D721Med (cell line): ENCODE data around the gene RERG.

Source experiments
- DNase-seq: peaks from one replicate; pipeline ENCODE4 v3.0.0; 2011; ENCODE audit warnings: low spot score; ENCODE audit not compliant: insufficient read length
- FAIRE-seq: peaks from 2 replicates; lab custom pipeline; 2011; peaks lifted over from hg19 to GRCh38; lab: Jason Lieb, UNC
- TF ChIP-seq, protein P1 (sequence below): IDR thresholded peaks from 2 replicates; pipeline ENCODE4 v1.5.1; 2012; ENCODE audit warnings: mild to moderate bottlenecking, control low read depth; ENCODE audit not compliant: insufficient read depth; ENCODE audit errors: missing control alignments

The RERG gene, protein sequence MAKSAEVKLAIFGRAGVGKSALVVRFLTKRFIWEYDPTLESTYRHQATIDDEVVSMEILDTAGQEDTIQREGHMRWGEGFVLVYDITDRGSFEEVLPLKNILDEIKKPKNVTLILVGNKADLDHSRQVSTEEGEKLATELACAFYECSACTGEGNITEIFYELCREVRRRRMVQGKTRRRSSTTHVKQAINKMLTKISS

DNA sequence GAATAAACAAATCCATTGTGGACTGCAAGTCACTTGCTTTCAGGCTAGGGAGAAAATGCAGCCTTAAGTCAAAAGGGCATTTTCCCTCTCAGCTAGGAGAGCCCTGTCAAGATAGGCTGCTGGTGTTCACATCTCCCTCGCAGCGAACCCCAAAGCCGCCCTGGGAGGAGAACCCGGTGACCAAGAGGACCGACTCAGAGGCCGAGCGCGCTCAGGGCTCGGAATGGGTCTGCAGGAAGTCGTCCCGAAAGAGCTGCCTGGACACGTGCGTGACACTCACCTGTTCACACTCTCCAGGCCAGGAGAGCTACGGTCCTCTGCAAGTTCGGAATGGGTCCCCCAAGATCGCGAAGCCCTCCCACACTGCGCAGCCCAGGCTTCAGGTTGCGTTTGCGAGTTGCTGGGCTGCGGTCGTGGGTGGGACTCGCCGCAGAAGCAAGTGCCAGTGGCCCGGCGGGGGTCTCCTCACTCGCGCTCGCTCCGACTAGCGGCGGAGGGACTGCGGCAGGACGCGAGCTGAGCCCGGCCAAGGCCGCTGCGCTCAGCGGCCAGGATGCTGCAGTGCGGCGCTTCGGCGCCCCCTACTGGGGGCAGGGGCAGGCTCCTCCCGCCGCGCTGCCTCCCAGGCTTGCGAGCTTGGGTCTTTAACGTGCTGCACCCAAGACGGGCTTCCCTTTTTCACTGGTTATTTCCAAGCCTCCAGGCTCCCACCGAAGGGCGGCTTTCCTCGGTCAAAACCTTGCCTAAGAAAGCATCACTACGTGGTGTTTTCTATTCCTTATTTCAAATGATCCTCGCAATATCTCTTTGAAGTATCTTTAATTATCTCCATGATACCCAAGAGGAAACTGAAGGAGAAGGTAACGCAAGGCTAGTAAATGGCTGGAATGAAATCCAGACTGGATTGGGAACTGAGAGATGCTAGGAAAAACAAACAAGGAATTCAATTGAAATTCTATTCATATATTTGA lies at the start of gene RERG:
RERG (minus strand) TSS at position 503 of the 971 bp plus-strand sequence. CDS start 3,928 bp downstream, outside the sequence.
- TF ChIP-seq, protein P1, sequence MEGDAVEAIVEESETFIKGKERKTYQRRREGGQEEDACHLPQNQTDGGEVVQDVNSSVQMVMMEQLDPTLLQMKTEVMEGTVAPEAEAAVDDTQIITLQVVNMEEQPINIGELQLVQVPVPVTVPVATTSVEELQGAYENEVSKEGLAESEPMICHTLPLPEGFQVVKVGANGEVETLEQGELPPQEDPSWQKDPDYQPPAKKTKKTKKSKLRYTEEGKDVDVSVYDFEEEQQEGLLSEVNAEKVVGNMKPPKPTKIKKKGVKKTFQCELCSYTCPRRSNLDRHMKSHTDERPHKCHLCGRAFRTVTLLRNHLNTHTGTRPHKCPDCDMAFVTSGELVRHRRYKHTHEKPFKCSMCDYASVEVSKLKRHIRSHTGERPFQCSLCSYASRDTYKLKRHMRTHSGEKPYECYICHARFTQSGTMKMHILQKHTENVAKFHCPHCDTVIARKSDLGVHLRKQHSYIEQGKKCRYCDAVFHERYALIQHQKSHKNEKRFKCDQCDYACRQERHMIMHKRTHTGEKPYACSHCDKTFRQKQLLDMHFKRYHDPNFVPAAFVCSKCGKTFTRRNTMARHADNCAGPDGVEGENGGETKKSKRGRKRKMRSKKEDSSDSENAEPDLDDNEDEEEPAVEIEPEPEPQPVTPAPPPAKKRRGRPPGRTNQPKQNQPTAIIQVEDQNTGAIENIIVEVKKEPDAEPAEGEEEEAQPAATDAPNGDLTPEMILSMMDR, result peak; percentile 83
- DNase-seq, result peak; percentile 34
- no peak for FAIRE-seq

DNA sequence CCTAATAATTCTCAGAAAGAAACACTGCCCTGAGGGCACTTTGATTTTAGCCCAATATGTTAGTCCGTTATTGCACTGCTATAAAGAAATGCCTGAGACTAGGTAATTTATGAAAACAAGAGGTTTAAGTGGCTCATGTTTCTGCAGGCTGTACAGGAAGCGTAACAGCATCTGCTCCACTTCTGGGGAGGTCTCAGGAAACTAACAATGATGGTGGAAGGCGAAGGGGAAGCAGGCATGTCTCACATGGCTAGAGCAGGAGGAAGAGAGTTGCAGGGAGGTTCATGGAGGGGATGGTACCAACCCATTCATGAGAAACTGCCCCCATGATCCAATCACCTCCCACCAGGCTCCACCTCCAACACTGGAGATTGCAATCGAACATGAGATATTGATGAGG lies 49.4 kb upstream of the RERG start:
- DNase-seq (no peak), FAIRE-seq (no peak)
- TF ChIP-seq, protein P1, result no peak

DNA sequence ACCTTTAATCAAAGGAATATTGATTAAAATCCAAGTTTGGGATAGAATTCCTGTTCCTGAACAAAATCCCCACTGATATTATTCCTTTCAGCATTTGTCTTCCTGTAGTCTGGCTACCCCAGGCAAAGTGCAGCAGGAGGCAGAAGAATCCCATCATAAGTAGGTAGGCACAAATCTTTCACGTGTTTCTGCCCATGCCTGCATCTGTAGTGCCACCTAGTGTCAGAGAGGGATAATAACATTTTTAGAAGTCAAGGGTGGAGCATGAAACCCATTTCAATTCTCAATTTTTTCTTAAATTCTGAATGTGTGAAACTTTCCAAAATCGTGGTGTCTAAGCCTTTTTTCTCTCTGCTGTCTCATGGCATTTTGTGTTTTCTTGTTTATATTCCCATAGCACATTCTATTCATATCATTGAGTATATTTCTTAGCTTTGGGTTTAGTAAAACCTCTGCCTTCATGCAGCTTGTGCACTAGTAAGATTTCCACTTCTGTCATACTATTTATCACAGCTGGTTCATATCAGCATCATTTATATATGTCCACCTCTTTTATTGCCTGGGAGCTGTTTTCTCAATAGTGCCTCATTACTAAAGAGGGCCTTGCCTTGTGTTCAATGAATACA lies 47.8 kb upstream of the RERG start:
- FAIRE-seq (peak; percentile 93), DNase-seq (peak; percentile 23)
- TF ChIP-seq, protein P1, result peak; percentile 95

DNA sequence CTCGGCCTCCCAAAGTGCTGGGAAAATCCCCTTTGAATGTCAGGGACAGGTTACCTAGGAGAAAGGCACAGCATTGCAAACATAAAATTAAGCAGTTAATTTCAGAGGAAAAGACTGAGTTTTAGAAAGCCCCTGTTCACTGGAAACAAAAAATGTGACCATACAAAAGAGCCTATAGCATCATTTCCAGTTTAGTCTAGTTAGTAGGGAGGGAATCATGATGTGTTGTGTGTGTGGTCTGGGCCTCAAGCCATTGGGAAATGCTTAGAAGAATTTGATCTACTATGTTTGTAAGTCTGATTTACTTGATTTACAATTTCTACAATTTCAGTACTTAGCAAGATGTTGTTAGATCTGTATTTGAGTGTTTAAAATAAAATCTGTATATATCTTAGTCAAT lies 47.1 kb upstream of the RERG start:
- DNase-seq (no peak), FAIRE-seq (peak; percentile 41)
- TF ChIP-seq, protein P1, result no peak

DNA sequence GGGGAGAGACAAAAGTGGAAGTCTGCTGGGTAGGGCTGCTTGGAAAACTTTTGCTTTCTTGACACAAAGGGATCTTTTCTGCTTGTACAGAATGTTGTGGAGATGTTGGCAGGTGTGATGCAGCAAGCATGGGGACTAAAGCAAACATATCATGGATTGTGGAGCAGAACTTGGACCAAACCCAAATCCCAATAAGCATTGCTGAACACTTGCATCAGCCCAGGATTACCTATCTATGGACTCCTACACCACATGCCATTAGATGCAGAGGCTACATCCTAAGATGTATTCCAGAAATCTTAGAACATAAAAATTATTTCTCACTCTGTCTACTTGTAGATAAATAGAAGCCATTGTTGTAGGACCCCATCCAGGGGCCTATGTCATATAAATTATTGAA lies 44.7 kb upstream of the RERG start:
- FAIRE-seq (no peak), DNase-seq (no peak)
- TF ChIP-seq, protein P1, result no peak

DNA sequence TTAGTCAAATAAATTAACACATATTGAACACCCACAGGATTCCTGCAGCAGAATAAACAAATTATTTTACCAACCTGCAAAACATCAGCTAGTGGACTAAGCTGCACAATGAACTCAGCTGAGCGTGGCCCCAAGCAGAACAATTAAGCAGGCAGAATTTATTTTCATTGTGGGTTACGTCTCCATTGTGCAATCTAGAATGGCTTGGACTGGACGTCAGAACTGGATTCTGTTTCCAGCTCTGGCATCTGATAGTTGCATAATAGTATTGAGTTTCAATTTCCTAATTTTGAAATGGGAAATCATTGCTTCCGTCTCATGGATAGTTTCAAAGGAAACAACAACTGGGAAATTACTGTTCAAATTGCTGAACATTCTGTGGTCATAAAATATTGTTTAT lies 35.5 kb upstream of the RERG start:
- FAIRE-seq, result no peak
- TF ChIP-seq, protein P1, result no peak
- DNase-seq, result no peak
